Measurements from ENCODE around the gene NPDC1. TPM values are rescaled to one million over a fixed set of nuclear protein-coding genes. Genes with fewer than 3 reads are reported as not detected.
A peak's percentile ranks its signal among the peaks of the same experiment; 100 is the strongest.
"Not testable (repeated sequence)": the region's sequence is repeated elsewhere in the genome, so short reads cannot be mapped to it uniquely, and the experiment has no call there.

Gene NPDC1
- total RNA-seq, 1 donor from 2014 or later: 46.8 TPM

- DNase-seq: no peak
These were observed 34.8 kb downstream of the NPDC1 start for GRCh38 chr9:137011156-137011555.

- no peak for DNase-seq
These were observed 35.8 kb downstream of the NPDC1 start for GRCh38 chr9:137009938-137010732.

GRCh38 chr9:137009217-137009616 is 36.8 kb downstream of the NPDC1 start:
- no peak for DNase-seq

GRCh38 chr9:137008312-137008711 is 37.7 kb downstream of the NPDC1 start:
- no peak for DNase-seq

GRCh38 chr9:137007816-137008270 is 38.1 kb downstream of the NPDC1 start:
- DNase-seq: no peak

GRCh38 chr9:137007108-137007815 is 38.7 kb downstream of the NPDC1 start:
- DNase-seq: no peak

GRCh38 chr9:137006116-137007003 is 39.6 kb downstream of the NPDC1 start:
- DNase-seq: no peak

GRCh38 chr9:137004285-137004684 is 41.7 kb downstream of the NPDC1 start:
- not testable (repeated sequence) for DNase-seq

GRCh38 chr9:137002646-137003041 is 43.3 kb downstream of the NPDC1 start:
- DNase-seq: no peak

- DNase-seq: no peak
These were observed 43.9 kb downstream of the NPDC1 start for GRCh38 chr9:137001857-137002645.

GRCh38 chr9:137000177-137000930 is 45.6 kb downstream of the NPDC1 start:
- no peak for DNase-seq

GRCh38 chr9:136997830-136998234 is 48.1 kb downstream of the NPDC1 start:
- peak; percentile 64 for DNase-seq

GRCh38 chr9:136997371-136997770 is 48.6 kb downstream of the NPDC1 start:
- no peak for DNase-seq

GRCh38 chr9:136996361-136997292 is 49.4 kb downstream of the NPDC1 start, which contains the start of gene CLIC3:
Gene CLIC3 (minus strand): TSS chr9:136996568. CDS start chr9:136996543, 25 bp downstream.
- no peak for DNase-seq

GRCh38 chr9:136995772-136996311 is 50.1 kb downstream of the NPDC1 start:
- DNase-seq: no peak

GRCh38 chr9:136995362-136995761 is 50.6 kb downstream of the NPDC1 start:
- no peak for DNase-seq

GRCh38 chr9:136994888-136995230 is 51.1 kb downstream of the NPDC1 start:
- DNase-seq: peak; percentile 30

- DNase-seq: no peak
These were observed 51.6 kb downstream of the NPDC1 start for GRCh38 chr9:136994180-136994887.

- no peak for DNase-seq
These were observed 53.1 kb downstream of the NPDC1 start for GRCh38 chr9:136992819-136993369.
